GM18873 (cell line): Measurements from ENCODE around the gene TBC1D12.

Experiments used
- ATAC-seq: cut with Tn5 transposase; IDR thresholded peaks from one replicate; pipeline ENCODE4 v1.9.1; 2021; ENCODE audit warnings: mild to moderate bottlenecking, moderate library complexity, moderate number of reproducible peaks; ENCODE audit not compliant: unreplicated experiment, low FRiP score

Gene TBC1D12

DNA sequence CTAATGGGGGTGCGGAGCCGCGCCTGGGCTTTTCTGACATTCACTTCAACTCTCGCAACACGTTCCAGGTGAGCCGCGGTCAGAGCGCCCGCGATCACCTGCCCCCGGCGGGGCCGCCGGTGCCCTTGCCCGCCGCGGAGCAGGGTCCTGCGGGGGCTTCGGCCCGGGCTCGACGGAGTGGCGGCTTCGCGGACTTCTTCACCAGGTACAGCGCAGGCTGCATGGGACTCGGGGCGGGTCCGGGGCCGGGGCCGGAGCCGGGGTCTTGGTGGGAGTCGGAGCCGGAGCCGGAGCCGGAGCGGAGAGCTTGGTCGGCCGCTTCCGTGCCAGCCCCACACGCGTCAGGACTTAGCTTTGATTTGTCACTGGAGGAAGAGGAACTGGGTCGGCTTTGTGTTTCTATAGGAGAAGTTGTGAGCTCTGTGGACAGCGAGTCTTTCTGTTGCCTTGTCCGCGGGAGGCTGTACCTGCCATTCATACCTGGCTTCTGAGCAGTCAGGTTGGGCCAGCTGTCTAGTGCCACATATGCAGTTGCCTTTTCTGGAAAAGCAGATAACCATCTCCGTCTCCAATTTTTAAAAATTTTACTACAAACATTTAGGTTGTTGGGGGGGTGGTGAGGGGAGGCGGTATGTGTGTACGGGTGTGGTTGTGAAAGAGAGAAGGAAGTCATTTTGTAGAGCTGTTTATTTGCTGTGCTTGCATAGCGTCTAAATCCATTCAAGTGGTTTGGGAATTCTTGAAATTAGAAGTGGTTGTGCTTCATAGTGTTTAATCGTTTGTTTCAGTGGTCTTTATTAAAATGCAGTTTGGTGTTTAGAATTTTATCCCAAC lies 1.3 kb downstream of the TBC1D12 start:
- ATAC-seq, result peak; percentile 65

DNA sequence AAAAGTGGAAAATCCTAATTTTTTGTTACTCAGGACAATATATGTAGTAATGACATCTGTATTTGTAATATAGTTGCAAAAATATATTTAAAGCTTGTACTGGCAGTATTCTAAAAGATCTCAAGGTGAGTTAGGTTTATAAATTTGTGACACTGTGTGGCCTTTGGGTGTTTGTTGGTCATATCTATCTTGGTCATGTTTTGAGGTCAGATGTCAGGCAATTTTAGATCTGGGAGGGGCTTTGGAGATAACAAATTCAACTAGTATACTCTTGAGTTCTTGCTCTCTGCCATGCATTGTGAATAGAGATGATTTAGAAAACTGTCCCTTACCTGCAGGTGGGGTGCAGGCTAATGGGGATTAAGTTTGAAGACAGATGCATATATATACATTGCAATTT lies 3.1 kb downstream of the TBC1D12 start:
- ATAC-seq, result no peak

DNA sequence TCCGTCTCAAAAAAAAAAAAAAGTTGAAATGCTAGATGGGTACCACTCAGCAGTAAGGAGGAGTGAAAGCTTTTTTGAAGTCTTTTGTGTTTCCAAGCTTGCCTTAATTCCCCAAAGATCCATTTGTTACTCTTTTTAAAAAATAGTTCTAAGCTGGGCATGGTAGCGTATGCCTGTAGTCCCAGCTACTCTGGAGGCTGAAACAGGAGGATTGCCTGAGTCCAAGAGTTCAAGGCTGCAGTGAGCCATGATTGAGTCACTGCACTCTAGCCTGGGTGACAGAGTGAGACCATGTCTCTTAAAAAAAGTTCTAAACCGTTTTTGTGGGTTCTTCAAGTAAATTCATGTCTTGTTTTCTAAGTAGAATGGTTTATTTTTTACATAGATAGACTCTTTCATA lies 5.3 kb downstream of the TBC1D12 start:
- no peak for ATAC-seq

DNA sequence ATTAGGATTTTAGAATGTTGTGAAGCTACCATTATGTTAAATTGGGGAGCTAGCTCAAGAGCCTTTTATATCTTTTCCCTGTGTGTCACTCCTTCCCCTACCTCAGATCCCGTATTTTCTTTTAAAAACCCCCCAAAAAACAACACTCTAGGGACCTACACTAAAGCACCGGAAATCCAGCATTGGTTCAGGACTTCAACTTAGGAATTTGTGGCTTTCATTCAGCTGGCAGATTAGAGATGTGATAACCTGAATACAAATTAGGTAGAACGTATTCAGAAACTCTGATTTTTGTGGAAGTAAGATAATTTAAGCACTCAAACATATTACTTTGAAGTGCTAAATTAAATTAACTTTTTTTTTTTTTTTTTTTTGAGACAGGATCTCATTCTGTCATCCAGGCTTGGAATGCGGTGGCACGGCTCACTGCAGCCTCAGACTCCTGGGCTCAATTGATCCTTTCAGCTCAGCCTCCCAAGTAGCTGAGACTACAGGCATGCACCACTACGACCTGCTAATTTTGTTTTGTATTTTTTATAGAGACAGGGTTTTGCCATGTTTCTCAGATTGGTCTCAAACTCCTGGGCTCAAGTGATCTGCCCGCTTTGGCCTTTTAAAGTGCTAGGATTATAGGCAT lies 6.8 kb downstream of the TBC1D12 start:
- no peak for ATAC-seq

DNA sequence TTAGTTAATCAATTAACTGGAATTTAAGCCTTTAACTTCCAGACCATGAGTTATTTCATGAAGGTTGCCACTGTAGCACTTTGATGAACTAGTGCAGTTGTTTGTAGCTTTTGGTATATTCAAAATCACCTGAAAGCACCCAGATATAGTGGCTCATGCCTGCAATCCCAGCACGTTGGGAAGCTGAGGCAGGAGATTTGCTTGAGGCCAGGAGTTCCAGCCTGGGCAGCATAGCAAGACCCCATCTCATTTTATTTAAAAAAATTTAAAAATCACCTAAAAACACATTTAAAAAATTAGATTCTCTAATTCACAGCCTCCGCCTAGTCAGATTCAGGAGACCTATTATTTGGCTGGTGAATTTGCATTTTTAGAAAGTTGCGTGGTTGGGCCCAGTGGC lies 9.0 kb downstream of the TBC1D12 start:
- no peak for ATAC-seq

DNA sequence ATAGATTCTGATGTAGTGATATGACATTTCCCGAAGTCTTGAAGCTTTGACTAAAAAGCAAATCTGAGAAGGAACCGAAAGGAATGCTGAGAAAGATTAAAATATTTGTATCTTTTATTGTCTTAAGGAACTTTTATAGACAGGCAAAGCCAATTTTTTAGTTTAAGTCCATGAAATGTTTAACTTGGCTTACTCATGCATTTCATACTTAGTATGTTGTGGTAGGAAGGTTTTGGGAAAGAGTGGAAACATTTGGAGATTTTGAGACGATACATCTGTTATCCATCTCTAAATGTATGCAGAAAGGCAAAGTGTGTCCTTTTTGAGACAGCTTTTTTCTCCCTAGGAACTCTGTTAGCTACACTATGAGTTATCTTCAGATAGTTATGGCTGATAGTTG lies 10.1 kb downstream of the TBC1D12 start:
- no peak for ATAC-seq

DNA sequence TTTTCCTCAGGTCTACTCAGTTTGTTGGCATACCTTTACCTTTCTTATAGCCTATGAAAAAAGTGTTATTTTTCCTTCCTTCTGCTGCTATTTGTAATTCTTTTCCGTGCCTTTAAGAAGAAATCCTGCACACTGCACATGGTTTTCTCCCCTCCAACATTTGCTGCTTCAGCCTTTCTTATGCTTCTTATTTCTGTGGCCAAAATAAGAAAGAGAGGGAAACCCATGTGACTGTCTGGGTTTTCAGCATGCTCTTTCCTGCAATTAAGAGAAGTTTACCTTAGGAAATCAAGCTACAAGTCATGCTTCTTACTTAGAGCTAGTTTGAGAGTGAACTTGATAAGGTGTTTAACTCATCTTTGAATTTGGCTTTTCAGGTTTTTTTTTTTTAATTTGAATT lies 11.0 kb downstream of the TBC1D12 start:
- no peak for ATAC-seq

DNA sequence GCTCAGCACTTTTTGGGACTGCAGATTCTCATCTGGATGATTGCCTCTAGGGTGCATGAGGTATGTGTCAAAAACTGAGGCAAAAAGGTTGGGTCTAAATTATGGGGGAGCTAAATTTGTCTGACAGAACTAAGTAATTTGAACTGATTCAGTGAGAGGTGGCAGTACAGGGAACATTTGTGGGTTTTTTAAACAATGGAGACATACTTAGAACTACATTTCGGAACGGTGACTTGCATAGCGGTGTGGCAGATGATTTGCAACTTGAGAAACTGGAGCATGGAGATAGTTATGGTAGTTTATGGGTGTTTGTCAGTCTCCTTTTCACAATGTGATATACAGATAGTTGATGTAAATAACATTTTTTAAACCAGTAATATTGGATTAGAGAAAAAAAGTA lies 14.6 kb downstream of the TBC1D12 start:
- ATAC-seq, result no peak

DNA sequence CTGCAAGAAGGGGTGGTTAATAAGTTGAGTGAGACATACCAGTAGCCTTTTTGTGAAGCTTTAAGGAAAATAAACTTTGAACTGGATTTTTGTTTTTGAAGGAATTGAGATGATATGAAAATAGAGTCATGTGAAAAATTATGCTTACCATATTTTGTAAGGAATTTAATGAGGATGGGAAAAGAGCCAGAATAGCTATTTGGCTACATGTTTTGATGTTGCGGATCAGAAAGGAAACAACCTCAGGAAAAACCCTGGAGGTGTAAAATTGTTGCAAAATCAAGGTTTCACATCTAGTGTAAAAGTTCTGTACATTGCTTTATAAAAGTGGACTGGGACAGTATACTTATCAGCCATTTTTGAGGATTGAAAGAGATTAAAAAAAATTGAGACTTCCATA lies 15.0 kb downstream of the TBC1D12 start:
- ATAC-seq, result no peak

DNA sequence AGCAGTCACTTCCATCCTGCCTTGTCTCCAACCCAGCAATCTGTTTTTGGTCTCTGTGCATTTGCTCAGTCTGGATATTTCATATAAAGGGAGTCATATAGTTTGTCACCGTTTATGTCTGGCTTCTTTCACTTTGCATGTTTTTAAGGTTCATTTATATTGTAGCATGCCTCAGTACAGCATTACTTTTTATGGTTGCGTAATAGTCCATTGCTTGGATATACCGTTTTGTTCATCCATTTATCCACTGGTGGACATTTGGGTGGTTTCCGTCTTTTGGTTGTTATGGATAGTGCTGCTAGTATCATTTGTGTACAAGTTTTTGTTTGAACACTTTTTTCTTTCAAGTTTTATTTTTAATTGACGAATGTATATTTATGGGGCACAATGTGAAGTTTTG lies 18.2 kb downstream of the TBC1D12 start:
- no peak for ATAC-seq

DNA sequence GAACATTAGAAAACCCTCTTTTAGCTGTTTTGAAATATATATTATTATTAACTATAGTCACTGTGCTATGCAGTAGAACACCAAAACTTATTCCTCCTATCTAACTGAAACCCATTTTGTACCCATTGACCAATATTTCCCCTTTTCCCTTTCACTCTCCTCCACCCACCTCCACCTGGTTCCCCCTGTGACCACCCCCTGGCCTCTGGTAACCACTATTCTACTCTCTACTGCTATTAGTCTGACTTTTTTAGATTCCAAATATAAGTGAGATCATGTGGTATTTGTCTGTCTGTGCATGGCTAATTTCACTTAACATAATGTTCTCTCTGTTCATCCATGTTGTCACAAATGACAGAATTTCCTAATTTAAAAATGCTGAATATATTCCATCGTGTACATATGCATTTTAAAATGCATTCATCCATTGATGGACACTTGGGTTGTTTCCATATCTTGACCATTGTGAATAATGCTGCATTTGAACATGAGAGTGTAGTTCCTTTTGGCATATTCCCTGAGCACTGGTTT lies 18.7 kb downstream of the TBC1D12 start:
- no peak for ATAC-seq

DNA sequence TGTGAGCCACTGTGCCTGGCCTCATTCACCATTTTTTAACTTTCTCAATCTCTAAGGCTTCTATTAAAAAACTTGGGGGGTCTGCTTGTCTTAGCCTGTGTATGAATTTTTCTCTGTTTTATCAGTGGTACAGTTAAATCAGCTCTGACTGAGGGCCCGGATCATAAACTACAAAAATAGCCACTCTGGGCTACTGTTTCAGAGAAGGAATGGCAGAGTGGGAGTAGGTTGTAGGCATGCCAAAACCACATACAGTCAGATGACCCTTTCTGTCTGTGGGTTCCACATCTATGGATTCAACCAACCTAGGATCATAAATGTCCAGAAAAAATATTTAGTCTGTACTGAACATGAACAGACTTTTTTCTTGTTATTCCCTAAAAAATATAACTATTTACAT lies 21.3 kb downstream of the TBC1D12 start:
- no peak for ATAC-seq

DNA sequence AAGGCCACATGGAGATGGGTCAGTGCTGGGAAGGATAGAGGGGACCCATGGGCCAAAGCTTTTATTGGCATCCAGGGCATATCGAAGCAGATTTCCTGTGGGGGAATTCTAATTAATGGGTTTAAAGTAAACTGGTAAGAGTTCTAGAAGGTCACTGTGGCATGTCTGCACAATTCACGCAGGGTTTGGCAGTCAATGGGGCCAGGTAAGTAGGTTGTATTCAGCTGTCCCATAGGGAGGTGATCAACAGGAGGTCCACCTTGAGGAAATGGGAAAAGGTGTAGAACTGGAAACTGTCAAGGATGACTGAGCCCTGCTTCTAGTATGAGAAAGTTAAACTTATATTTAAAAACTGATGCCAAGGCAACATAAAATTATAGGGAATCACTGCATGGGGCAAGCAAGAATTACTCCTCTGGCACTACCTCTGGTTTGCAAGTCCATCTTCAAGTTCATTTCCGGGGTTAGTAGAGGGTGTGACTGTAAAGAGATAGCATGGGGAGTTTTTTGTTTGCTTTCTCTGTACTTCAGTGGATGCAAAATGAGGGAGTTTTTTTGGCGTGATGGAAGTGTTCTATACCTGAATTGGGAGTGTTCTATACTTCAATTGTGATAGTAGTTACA lies 22.5 kb downstream of the TBC1D12 start:
- no peak for ATAC-seq

DNA sequence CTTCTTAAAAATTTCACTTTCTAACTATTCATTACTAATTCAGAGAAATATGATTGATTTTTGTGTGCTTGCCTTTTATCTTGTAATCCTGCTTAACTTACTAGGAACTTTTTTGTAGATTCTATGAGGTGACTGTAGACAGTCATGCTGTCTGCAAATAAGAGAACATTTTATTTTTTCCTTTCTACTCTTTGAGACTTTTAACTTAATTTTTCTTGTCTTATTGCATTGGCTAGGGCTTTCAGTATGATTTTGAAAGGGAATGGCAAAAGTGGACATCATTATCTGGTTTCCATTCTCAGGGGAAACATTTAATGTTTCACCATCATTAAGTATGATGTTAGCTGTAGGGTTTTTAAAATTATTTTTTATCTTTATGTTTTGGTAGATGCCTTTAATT lies 23.6 kb downstream of the TBC1D12 start:
- ATAC-seq, result no peak

DNA sequence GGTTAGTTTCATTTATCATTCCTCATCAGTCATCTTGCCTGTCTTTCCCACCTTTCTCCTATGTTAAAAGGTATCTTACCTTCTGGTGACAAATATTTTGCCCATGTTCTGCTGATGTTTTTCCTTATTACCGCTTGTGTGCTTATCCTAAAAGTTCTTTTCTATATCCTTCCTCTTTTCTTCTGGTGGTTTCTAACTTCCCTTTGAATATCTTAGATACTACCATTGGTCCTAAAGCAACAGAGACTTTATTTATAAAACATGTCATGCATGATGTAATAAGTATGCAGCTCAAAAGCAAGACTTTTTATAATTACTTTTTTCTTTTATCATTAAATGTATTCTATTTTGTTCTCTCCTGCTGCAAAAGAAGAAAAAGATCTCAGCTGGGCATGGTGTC lies 24.8 kb downstream of the TBC1D12 start:
- ATAC-seq, result no peak

DNA sequence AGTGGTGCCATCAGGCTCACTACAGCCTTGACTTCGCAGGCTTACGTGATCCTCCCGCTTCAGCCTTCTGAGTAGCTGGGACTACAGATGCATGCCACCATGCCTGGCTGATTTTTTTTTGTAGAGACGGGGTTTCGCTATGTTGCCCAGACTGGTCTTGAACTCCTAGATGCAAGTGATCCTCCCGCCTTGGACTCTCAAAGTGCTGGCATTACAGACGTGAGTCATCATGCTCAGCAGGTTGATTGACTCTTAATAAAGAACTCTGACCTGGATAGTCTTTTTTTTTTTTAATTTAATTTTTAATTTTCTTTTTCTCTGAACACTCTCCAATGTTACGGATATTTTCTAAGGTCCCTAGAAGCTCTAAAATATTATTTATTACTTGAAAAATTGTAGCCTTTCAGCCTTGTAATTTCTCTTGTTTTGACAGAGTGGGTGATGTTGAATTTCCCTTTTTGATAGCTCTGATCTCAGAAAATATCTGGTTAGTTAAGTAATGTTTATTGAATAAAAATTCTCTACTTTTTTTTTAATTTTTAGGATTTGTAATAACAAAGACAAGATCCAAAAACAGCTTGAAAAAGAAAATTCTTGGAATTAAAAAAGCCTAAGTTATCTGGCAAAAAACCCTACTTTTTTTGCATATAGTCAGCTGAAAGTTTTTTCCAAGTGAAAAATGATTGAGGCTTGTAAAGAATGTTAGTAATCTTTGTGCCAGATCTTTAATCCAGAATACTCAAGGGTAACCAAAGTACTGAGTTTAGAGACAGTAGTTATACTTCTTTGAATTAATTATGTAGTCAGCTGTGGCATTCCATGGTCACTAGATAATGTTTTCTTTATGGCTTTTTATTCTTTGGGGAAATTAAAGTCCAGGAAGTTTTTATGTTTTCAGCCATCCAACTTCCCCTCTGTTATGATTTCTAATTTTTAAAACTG lies 26.7 kb downstream of the TBC1D12 start:
- no peak for ATAC-seq

DNA sequence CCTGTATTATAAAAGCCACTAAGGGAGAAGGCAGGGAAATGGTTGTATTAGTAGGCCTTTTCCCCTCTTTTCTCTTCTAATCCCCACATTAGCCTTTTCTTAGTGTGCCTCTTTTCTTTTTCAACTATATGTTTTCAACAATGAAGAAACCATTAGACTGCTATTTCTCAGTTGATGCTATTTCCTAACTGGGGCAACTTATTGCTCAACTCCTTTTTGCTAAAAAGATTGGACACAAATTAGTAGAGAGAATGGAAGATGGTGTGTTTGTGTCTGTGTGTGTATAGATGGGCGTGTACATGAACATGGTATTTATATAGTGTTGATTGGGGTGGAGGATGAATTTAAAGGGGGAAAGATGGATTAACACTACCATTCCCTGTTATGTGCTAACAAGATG lies 28.4 kb downstream of the TBC1D12 start:
- ATAC-seq, result no peak

DNA sequence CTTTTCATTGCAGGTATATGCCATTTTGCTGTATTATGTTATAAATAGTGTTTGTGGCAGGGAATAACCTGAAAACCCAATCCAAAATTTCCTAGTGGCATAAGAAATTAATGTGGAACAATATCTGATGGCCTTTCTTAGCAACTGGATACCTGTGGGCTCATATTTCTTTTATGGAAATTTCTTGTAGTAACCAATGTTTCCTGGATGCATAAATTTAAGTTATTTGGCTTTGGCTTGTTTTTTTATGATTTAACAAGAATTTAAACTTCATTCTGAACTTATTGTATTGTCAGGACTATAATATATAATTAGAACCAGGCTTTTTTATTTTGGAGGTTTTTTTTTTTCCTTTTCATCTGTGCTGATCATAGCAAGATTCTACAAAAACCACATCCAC lies 30.1 kb downstream of the TBC1D12 start:
- no peak for ATAC-seq

DNA sequence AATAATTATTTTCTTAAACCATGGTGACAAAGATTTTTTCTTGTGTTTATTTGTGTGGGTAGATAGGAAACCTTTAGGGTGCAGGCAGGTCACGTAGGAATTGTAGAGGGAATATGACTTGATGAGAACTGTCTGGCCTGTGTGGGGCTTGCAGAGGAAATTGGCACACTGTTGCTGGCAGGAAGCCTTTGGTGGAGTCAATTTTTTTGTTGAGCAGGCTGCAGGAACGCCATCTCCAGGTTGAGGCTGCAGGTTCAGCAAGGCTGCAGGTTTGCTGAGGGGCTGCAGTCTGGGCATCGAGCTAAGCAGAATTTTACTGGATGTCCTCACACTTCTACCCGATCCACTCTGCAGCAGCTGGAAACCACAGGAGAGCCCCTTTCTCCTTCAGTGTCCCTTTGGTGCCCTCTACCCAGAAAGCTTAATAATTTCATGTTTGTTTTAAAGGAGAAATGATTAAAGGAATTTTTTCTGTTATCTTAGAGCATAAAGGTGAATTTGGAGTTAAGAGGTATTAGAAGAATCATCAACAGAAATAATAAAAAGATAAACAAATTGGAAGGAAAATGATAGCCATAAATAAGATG lies 37.0 kb downstream of the TBC1D12 start:
- no peak for ATAC-seq

DNA sequence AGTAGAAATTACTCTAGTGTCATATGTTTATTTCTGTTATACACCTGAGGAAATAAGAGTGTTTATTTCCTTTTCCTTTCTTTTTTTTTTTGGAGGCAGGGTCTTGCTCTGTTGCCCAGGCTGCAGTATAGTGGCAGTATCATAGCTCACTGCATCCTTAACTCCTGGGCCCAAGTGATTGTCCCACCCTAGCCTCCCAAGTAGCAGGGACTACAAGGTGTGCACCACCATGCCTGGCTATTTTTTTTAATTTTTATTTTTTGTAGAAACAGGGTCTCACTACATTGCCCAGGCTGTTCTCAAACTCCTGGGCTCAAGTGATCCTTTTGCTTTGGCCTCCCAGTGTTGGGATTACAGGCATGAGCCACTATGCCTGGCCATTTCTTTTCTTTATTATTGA lies 37.8 kb downstream of the TBC1D12 start:
- no peak for ATAC-seq
